ENCODE measurements around the gene ZBTB20. TPM values are rescaled to one million over a fixed set of nuclear protein-coding genes. Genes with fewer than 3 reads are reported as not detected.

ZBTB20 gene
- total RNA-seq, 4 donors from 2014 or later = 148 to 242 (median 188) TPM

DNA sequence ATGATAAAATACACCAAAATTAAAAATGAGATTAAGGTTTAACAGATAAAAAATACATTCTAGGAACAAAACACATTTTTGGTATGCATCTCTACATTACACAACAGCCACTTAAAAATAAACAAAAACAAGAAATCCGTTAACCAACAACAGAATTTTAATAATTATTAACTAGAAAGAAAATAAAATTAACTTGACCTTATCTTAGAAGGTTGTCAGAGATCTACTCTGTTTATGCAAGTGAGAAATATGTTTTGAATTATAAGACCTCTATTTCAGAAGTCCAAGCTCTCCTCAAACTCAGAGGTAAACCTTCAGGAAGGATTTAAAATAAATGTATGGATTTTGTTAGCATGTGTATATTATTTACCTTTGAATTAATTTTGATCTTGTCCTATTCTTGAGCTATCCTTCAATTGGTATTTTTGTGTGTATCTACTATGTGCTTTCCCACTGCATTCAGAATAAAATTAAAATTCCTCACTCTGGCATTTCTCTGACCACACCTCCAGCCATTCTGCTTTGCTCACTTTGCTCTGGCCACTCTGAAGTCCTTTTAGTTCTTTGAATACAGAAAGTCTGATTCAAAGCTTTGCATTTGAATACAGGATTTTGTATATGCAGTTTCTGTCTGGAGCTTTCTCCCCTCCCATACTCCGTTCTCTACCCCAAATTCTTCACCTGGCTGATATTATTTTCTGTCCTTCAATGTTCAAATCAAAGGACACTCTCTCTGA is 352.0 kb downstream of the ZBTB20 start:
- H3K27ac ChIP-seq = no peak overlapping the region
- H3K36me3 ChIP-seq = no peaks in the 10 kb centered on the region
- TF ChIP-seq, protein P1, sequence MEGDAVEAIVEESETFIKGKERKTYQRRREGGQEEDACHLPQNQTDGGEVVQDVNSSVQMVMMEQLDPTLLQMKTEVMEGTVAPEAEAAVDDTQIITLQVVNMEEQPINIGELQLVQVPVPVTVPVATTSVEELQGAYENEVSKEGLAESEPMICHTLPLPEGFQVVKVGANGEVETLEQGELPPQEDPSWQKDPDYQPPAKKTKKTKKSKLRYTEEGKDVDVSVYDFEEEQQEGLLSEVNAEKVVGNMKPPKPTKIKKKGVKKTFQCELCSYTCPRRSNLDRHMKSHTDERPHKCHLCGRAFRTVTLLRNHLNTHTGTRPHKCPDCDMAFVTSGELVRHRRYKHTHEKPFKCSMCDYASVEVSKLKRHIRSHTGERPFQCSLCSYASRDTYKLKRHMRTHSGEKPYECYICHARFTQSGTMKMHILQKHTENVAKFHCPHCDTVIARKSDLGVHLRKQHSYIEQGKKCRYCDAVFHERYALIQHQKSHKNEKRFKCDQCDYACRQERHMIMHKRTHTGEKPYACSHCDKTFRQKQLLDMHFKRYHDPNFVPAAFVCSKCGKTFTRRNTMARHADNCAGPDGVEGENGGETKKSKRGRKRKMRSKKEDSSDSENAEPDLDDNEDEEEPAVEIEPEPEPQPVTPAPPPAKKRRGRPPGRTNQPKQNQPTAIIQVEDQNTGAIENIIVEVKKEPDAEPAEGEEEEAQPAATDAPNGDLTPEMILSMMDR (IDR thresholded peaks at IDR 0.05) = no peak
- no peak for TF ChIP-seq POLR2A (IDR thresholded peaks at IDR 0.05)
- no peak for DNase-seq
- peaks cover 3 to 4% of the 10 kb centered on the region in 2 donors for H3K4me1 ChIP-seq
- no peaks in the 10 kb centered on the region for H3K27me3 ChIP-seq
- H3K9me3 ChIP-seq = no peaks in the 10 kb centered on the region
- H3K4me3 ChIP-seq (replicated peaks in 1 of 3) = no peak overlapping the region
- intact Hi-C loops (cut with DNase I) = no loop called here
- WGBS, 2 donors = 94 to 96% methylated on average over 2 of the region's 2 CpGs

DNA sequence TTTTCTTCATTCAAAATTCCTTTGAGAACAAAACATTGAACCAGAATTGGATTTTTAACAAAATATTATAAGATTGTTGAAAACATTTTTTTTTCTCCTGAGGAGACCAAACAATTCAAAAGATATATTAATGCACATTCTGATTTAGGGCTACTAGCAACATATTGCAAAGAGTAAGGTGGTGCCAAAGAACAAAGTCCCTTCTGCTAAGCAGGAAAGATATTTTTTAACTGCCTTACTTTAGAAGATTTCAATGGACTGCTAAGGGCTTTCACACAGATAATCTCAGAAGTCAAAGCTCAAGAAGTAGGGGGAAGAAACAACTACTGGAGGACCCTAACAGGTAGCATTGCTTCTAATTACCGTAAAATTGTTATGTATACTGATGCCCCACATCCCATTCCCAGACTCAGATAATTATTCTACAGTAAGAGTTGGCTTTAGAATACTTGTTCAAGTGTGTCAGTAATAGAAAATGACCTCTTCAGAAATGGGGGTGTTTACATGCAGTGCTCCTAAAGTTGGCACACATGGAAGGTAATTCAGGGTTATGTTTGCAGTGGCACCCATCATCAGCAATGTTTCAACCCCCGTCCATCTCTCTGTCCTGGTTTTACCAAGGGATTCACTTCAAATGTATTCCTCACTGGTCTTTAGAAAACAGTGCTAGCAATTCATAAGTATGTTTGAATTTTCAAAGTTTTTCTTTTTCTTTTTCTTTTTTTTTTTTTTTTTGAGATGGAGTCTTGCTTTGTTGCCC is 354.7 kb downstream of the ZBTB20 start:
- TF ChIP-seq, protein P1 (IDR thresholded peaks at IDR 0.05) = no peak
- no peak for TF ChIP-seq POLR2A (IDR thresholded peaks at IDR 0.05)
- 82 to 96% methylated on average over 2 of the region's 2 CpGs for WGBS, 2 donors
- no peak for DNase-seq
- Histone ChIP-seq H3K4me3 (replicated peaks in 1 of 3) (no peak overlapping the region), H3K36me3 (no peaks in the 10 kb centered on the region), H3K27ac (no peak overlapping the region), H3K9me3 (no peaks in the 10 kb centered on the region), H3K27me3 (no peaks in the 10 kb centered on the region), H3K4me1 (peaks cover 3 to 4% of the 10 kb centered on the region in 2 donors)
- intact Hi-C loops (cut with DNase I) = no loop called here

DNA sequence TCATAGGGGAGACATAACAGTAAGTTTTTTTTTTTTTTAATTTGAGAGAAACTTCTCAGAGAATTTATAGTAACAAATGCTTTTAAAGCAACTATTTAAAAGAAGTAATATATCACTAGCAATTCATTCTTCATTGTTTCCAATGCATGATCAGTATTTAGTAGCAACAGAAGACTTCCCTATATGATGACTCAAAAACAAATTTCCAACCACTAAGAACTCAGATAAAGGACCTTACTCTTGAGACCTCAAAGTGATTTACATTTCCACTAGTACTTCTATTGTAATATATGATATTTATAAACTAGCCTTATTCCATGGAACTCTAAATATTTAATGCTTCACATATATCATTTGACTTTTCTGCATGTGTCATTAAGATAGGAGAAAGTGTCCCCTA is 356.3 kb downstream of the ZBTB20 start:
- Histone ChIP-seq H3K4me1 (peaks cover 3 to 4% of the 10 kb centered on the region in 2 donors), H3K9me3 (no peaks in the 10 kb centered on the region), H3K27me3 (no peaks in the 10 kb centered on the region), H3K27ac (no peak overlapping the region), H3K4me3 (replicated peaks in 1 of 3) (no peak overlapping the region), H3K36me3 (no peaks in the 10 kb centered on the region)
- no peak for DNase-seq
- intact Hi-C loops (cut with DNase I) = no loop called here
- TF ChIP-seq, protein P1 (IDR thresholded peaks at IDR 0.05) = no peak
- TF ChIP-seq POLR2A (IDR thresholded peaks at IDR 0.05) = no peak

DNA sequence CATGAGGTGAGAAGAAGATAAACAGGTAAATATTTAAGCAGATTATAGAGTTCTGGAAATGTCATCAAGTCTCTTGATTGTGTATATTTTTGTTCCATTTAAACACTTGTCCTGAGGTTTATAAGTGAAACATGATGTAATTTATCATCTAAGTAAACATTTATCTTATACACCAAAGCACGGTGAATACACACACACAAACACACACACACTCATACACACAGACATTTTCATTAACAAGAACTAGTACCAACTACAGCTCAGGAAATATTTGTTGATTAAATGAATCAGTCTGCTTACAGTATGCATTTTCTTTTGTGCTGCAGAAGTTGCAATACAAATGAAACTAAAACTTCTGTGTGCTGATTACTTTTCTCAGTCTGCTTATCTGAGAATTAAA is 357.3 kb downstream of the ZBTB20 start:
- no peak for DNase-seq
- H3K4me3 ChIP-seq (replicated peaks in 1 of 3) = no peak overlapping the region
- H3K9me3 ChIP-seq = no peaks in the 10 kb centered on the region
- H3K4me1 ChIP-seq = peaks cover 0 to 4% of the 10 kb centered on the region in 2 donors
- WGBS, 2 donors = 78 to 84% methylated on average over 1 of the region's 1 CpG
- H3K36me3 ChIP-seq = no peaks in the 10 kb centered on the region
- intact Hi-C loops (cut with DNase I) = no loop called here
- no peak overlapping the region for H3K27ac ChIP-seq
- TF ChIP-seq POLR2A (IDR thresholded peaks at IDR 0.05) = no peak
- TF ChIP-seq, protein P1 (IDR thresholded peaks at IDR 0.05) = no peak
- no peaks in the 10 kb centered on the region for H3K27me3 ChIP-seq

DNA sequence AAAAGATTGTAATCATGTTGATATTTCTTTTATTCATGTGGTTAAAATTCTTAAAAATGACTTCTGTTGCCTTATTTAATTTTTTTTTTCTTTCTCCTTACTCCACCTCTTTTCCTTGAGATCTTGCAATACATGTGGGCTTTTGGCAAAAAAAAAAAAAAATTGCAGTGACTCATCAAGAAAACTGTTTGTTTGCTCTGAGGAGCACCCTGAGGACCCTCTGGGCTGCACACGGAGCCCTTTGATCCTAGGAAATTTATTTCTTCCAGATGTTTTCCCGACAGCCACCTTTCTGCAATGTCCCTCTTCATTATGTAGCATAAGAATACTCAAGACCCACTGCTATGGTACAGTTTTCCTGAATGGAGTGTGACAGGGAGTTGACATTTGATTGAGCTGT is 371.7 kb downstream of the ZBTB20 start:
- intact Hi-C loops (cut with DNase I) = no loop called here
- DNase-seq = no peak
- Histone ChIP-seq H3K4me1 (peaks cover 0 to 3% of the 10 kb centered on the region in 2 donors), H3K9me3 (no peaks in the 10 kb centered on the region), H3K27me3 (no peaks in the 10 kb centered on the region), H3K36me3 (no peaks in the 10 kb centered on the region), H3K4me3 (replicated peaks in 1 of 3) (no peak overlapping the region), H3K27ac (no peak overlapping the region)
- no peak for TF ChIP-seq POLR2A (IDR thresholded peaks at IDR 0.05)
- TF ChIP-seq, protein P1 (IDR thresholded peaks at IDR 0.05) = no peak
- 48 to 67% methylated on average over 2 of the region's 2 CpGs for WGBS, 2 donors

Measured in thyroid gland (tissue), 4 donors.